H9 (cell line): ENCODE data around the gene FALEC. TPM values are rescaled to one million over a fixed set of nuclear protein-coding genes. Genes with fewer than 3 reads are reported as not detected.

Source experiments
- DNase-seq: peaks from one replicate; pipeline ENCODE4 v3.0.0-alpha.2; 2017
- H2AFZ ChIP-seq: one replicate; pipeline ENCODE4 v1.6.1; 2013; ENCODE audit warnings: mild to moderate bottlenecking, low read length, control low read depth, moderate library complexity
- H2AK5ac ChIP-seq: 2 replicates; pipeline ENCODE4 v1.6.1; 2013; ENCODE audit warnings: low read length, control low read depth, mixed read lengths; ENCODE audit not compliant: insufficient read length
- H2BK120ac ChIP-seq: one replicate; pipeline ENCODE4 v1.6.1; 2013; ENCODE audit warnings: low read depth, mild to moderate bottlenecking, low read length, control low read depth, inconsistent platforms; ENCODE audit not compliant: poor library complexity, severe bottlenecking
- H2BK12ac ChIP-seq: 2 replicates; pipeline ENCODE4 v1.6.1; 2013; ENCODE audit warnings: low read length, control low read depth, mixed read lengths, low read depth; ENCODE audit not compliant: insufficient read length
- H2BK15ac ChIP-seq: 2 replicates; pipeline ENCODE4 v1.6.1; 2013; ENCODE audit warnings: low read depth, low read length, control low read depth
- H2BK20ac ChIP-seq: one replicate; pipeline ENCODE4 v1.6.1; 2013; ENCODE audit warnings: low read depth, mild to moderate bottlenecking, low read length, control low read depth, inconsistent platforms; ENCODE audit not compliant: poor library complexity, severe bottlenecking
- H2BK5ac ChIP-seq: 2 replicates; pipeline ENCODE4 v1.6.1; 2013; ENCODE audit warnings: low read length, control low read depth, mixed read lengths; ENCODE audit not compliant: insufficient read length
- H3K14ac ChIP-seq: 2 replicates; pipeline ENCODE4 v1.6.1; 2013; ENCODE audit warnings: low read length, control low read depth; ENCODE audit not compliant: insufficient read depth
- H3K18ac ChIP-seq: 2 replicates; pipeline ENCODE4 v1.6.1; 2013; ENCODE audit warnings: low read depth, mild to moderate bottlenecking, mixed read lengths, low read length, control low read depth; ENCODE audit not compliant: insufficient read length
- H3K23ac ChIP-seq: 2 replicates; pipeline ENCODE4 v1.6.1; 2013; ENCODE audit warnings: low read length, control low read depth, mixed read lengths, low read depth; ENCODE audit not compliant: insufficient read length
- H3K23me2 ChIP-seq: 2 replicates; pipeline ENCODE4 v1.6.1; 2013; ENCODE audit warnings: low read depth, mild to moderate bottlenecking, mixed read lengths, low read length, control low read depth; ENCODE audit not compliant: insufficient read length, poor library complexity, severe bottlenecking
- H3K27ac ChIP-seq: 2 replicates; pipeline ENCODE4 v1.5.1; 2013; ENCODE audit warnings: low read length, control low read depth, mixed read lengths, low read depth; ENCODE audit not compliant: insufficient read length
- H3K27me3 ChIP-seq: 2 replicates; pipeline ENCODE4 v1.6.1; 2013; ENCODE audit warnings: low read length, control low read depth, inconsistent platforms; ENCODE audit not compliant: insufficient read depth
- H3K4ac ChIP-seq: 2 replicates; pipeline ENCODE4 v1.6.1; 2013; ENCODE audit warnings: low read depth, mild to moderate bottlenecking, control low read depth, inconsistent platforms, low read length, moderate library complexity
- H3K4me1 ChIP-seq: 2 replicates; pipeline ENCODE4 v1.6.1; 2013; ENCODE audit warnings: low read length, control low read depth, inconsistent platforms; ENCODE audit not compliant: insufficient read depth
- H3K4me2 ChIP-seq: 2 replicates; pipeline ENCODE4 v1.6.1; 2013; ENCODE audit warnings: low read length, control low read depth, mixed read lengths; ENCODE audit not compliant: insufficient read length, insufficient read depth
- H3K56ac ChIP-seq: 2 replicates; pipeline ENCODE4 v1.6.1; 2013; ENCODE audit warnings: low read depth, mild to moderate bottlenecking, mixed read lengths, low read length, control low read depth; ENCODE audit not compliant: insufficient read length
- H3K79me1 ChIP-seq: 2 replicates; pipeline ENCODE4 v1.6.1; 2013; ENCODE audit warnings: low read depth, mild to moderate bottlenecking, moderate library complexity, low read length, control low read depth, inconsistent platforms; ENCODE audit not compliant: insufficient read depth, poor library complexity, severe bottlenecking
- H3K79me2 ChIP-seq: 2 replicates; pipeline ENCODE4 v1.6.1; 2013; ENCODE audit warnings: low read length, control low read depth, inconsistent platforms; ENCODE audit not compliant: insufficient read depth
- H3K9ac ChIP-seq: 2 replicates; pipeline ENCODE4 v1.6.1; 2013; ENCODE audit warnings: low read length, control low read depth, mixed read lengths; ENCODE audit not compliant: insufficient read length; ENCODE audit errors: extremely low read depth
- H3K9me3 ChIP-seq: one replicate; pipeline ENCODE4 v1.6.1; 2013; ENCODE audit warnings: low read depth, low read length, inconsistent platforms; ENCODE audit not compliant: control insufficient read depth
- H3T11ph ChIP-seq: one replicate; pipeline ENCODE4 v1.6.1; 2013; ENCODE audit warnings: mild to moderate bottlenecking, low read length, control low read depth, inconsistent platforms
- H4K20me1 ChIP-seq: one replicate; pipeline ENCODE4 v1.6.1; 2013; ENCODE audit not compliant: control insufficient read depth, insufficient read length, insufficient read depth
- H4K5ac ChIP-seq: 2 replicates; pipeline ENCODE4 v1.6.1; 2013; ENCODE audit warnings: low read depth, mild to moderate bottlenecking, mixed read lengths, low read length, control low read depth; ENCODE audit not compliant: insufficient read length
- H4K8ac ChIP-seq: replicated peaks from 2 replicates; pipeline ENCODE4 v1.6.1; 2013; ENCODE audit warnings: low read length, control low read depth, mixed read lengths, low read depth; ENCODE audit not compliant: insufficient read length
- H4K91ac ChIP-seq: 2 replicates; pipeline ENCODE4 v1.6.1; 2013; ENCODE audit warnings: low read depth, mild to moderate bottlenecking, moderate library complexity, mixed read lengths, low read length, control low read depth; ENCODE audit not compliant: insufficient read length
- H3K27ac Mint-ChIP-seq, 3 experiments: 2 replicates in 2 of 3; 3 replicates in 1 of 3; pipeline ENCODE4 v1.8.0; 2020 to 2021; ENCODE audit warnings: mixed read lengths in 3 of 3, mild to moderate bottlenecking in 1 of 3, moderate library complexity in 1 of 3
- H3K27me3 Mint-ChIP-seq: 2 replicates; pipeline ENCODE4 v1.8.0; 2021; ENCODE audit warnings: low read depth, mild to moderate bottlenecking, moderate library complexity, mixed read lengths
- H3K36me3 Mint-ChIP-seq, 3 experiments: 2 replicates in 2 of 3; 3 replicates in 1 of 3; pipeline ENCODE4 v1.8.0; 2020 to 2021; ENCODE audit warnings: low read depth in 3 of 3, mixed read lengths in 3 of 3; ENCODE audit not compliant: insufficient read depth in 1 of 3
- H3K4me1 Mint-ChIP-seq, 2 experiments: 2 replicates each; pipeline ENCODE4 v1.8.0; 2020; ENCODE audit warnings: mixed read lengths in 2 of 2
- H3K4me3 Mint-ChIP-seq, 2 experiments: 2 replicates in 1 of 2; 3 replicates in 1 of 2; pipeline ENCODE4 v1.8.0; 2020 to 2021; ENCODE audit warnings: mild to moderate bottlenecking in 2 of 2, mixed read lengths in 2 of 2, moderate library complexity in 1 of 2
- H3K9me3 Mint-ChIP-seq, 2 experiments: 2 replicates in 1 of 2; 3 replicates in 1 of 2; pipeline ENCODE4 v1.8.0; 2020; ENCODE audit warnings: mild to moderate bottlenecking in 2 of 2, mixed read lengths in 2 of 2, moderate library complexity in 1 of 2
- WGBS: extraction: QIAGEN DNeasy Blood & Tissue Kit; methylation state at CpG from one replicate; pipeline ENCODE4 v1.1.7; 2013; ENCODE audit warnings: missing lambda C conversion rate, low lambda C conversion rate, mixed read lengths; ENCODE audit not compliant: insufficient read length; ENCODE audit errors: extremely low coverage; 5-methylcytosine and 5-hydroxymethylcytosine counted together
- total RNA-seq: library from RNA; stranded (reverse); gene quantifications from 2 replicates; pipeline ENCODE4 v1.2.1, GENCODE V29; 2021
- TF ChIP-seq, protein P1 (sequence below): fragments of 200-600 bp; sonication (generic); conservative IDR thresholded peaks from 3 replicates; pipeline ENCODE4 v1.8.0; 2021; ENCODE audit warnings: antibody characterized with exemption, mild to moderate bottlenecking

The FALEC gene
- total RNA-seq, 1 experiment from 2014 or later = not detected

DNA sequence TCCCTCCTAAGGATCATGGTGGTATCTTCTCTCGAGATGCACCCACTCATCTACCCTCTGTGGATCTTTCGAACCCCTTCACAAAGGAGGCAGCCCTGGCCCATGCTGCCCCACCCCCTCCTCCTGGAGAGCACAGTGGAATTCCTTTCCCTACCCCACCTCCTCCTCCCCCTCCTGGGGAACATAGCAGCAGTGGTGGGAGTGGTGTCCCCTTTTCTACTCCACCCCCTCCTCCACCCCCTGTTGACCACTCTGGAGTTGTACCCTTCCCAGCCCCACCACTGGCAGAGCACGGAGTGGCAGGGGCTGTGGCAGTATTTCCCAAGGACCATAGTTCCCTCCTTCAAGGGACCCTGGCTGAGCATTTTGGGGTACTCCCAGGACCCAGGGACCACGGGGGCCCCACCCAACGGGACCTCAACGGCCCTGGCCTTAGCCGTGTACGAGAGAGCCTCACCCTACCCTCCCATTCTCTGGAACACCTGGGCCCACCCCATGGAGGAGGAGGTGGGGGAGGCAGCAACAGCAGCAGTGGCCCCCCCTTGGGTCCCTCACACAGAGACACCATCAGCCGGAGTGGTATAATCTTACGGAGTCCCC, 42.9 kb upstream of the FALEC start:
- Histone ChIP-seq H3K14ac (no peak overlapping the region), H4K20me1 (no peaks in the 10 kb centered on the region), H2BK5ac (no peak overlapping the region), H3K9me3 (no peaks in the 10 kb centered on the region), H4K5ac (no peak overlapping the region), H2AK5ac (no peak overlapping the region), H3K23me2 (no peaks in the 10 kb centered on the region), H3K4me2 (no peak overlapping the region), H4K8ac (no peak overlapping the region), H3K27me3 (no peaks in the 10 kb centered on the region), H2BK120ac (no peak overlapping the region), H2BK20ac (no peak overlapping the region), H3K18ac (no peak overlapping the region), H3K23ac (no peak overlapping the region), H3K79me2 (no peaks in the 10 kb centered on the region), H2AFZ (no peak overlapping the region), H2BK12ac (no peak overlapping the region), H3K4me1 (no peaks in the 10 kb centered on the region; the same call in 1 of the 2 replicates), H4K91ac (no peak overlapping the region), H3K4ac (no peak overlapping the region), H3T11ph (no peak overlapping the region), H3K9ac (no peak overlapping the region), H3K27ac (no peak overlapping the region), H3K56ac (no peak overlapping the region), H3K79me1 (no peaks in the 10 kb centered on the region), H2BK15ac (no peak overlapping the region)
- H3K27me3 Mint-ChIP-seq = no peaks in the 10 kb centered on the region
- peak overlapping the region; percentile 54 to 64 (median 57); a peak in 4 of 7 replicates for H3K27ac Mint-ChIP-seq
- no peak for DNase-seq
- TF ChIP-seq, protein P1, sequence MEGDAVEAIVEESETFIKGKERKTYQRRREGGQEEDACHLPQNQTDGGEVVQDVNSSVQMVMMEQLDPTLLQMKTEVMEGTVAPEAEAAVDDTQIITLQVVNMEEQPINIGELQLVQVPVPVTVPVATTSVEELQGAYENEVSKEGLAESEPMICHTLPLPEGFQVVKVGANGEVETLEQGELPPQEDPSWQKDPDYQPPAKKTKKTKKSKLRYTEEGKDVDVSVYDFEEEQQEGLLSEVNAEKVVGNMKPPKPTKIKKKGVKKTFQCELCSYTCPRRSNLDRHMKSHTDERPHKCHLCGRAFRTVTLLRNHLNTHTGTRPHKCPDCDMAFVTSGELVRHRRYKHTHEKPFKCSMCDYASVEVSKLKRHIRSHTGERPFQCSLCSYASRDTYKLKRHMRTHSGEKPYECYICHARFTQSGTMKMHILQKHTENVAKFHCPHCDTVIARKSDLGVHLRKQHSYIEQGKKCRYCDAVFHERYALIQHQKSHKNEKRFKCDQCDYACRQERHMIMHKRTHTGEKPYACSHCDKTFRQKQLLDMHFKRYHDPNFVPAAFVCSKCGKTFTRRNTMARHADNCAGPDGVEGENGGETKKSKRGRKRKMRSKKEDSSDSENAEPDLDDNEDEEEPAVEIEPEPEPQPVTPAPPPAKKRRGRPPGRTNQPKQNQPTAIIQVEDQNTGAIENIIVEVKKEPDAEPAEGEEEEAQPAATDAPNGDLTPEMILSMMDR = no peak
- no peak overlapping the region for H3K4me3 Mint-ChIP-seq
- no CpG with 5 or more reads among the region's 10 CpGs for WGBS
- H3K9me3 Mint-ChIP-seq = no peaks in the 10 kb centered on the region
- H3K36me3 Mint-ChIP-seq = peaks cover 23 to 35% (median 31%) of the 10 kb centered on the region in 3 experiments
- H3K4me1 Mint-ChIP-seq = peaks cover 9 to 16% of the 10 kb centered on the region in 2 experiments
